Tongue (tissue), 2 donors: ENCODE results near the gene CNDP2. TPM values are rescaled to one million over a fixed set of nuclear protein-coding genes. Genes with fewer than 3 reads are reported as not detected.
"Not testable (repeated sequence)": the region's sequence is repeated elsewhere in the genome, so short reads cannot be mapped to it uniquely, and the experiment has no call there.

Experiments used
- DNase-seq: peaks from one replicate; pipeline ENCODE4 v3.0.0-alpha.2; 2015
- total RNA-seq: library from RNA; depleted of rRNA; stranded (reverse); fragments of >200 nt; gene quantifications from one replicate; pipeline ENCODE4 v1.2.3, GENCODE V29; 2014

Gene CNDP2
- total RNA-seq, 1 donor from 2014 or later = 50.6 TPM

- no peak for DNase-seq
Measured at GRCh38 chr18:74540652-74541421, 44.7 kb downstream of the CNDP2 start.

GRCh38 chr18:74541703-74542555 is 45.8 kb downstream of the CNDP2 start:
- no peak for DNase-seq

- DNase-seq = no peak
Measured at GRCh38 chr18:74544898-74545297, 48.7 kb downstream of the CNDP2 start.

GRCh38 chr18:74546007-74546406 is 49.8 kb downstream of the CNDP2 start:
- DNase-seq = no peak

- no peak for DNase-seq
Measured at GRCh38 chr18:74546751-74547530, 50.8 kb downstream of the CNDP2 start.

- DNase-seq = no peak
Measured at GRCh38 chr18:74547860-74548259, 51.7 kb downstream of the CNDP2 start.

- DNase-seq = no peak
Measured at GRCh38 chr18:74549591-74550104, 53.5 kb downstream of the CNDP2 start.

- DNase-seq = no peak
Measured at GRCh38 chr18:74550886-74551285, 54.7 kb downstream of the CNDP2 start.

- no peak for DNase-seq
Measured at GRCh38 chr18:74551452-74551851, 55.3 kb downstream of the CNDP2 start.

GRCh38 chr18:74551936-74552555 is 55.9 kb downstream of the CNDP2 start:
- DNase-seq = peak; percentile 93

GRCh38 chr18:74556126-74556525 is 60.0 kb downstream of the CNDP2 start:
- no peak for DNase-seq

GRCh38 chr18:74558096-74558495 is 61.9 kb downstream of the CNDP2 start:
- no peak for DNase-seq

GRCh38 chr18:74562131-74562730 is 66.1 kb downstream of the CNDP2 start:
- no peak for DNase-seq

- DNase-seq = no peak
Measured at GRCh38 chr18:74562775-74563174, 66.6 kb downstream of the CNDP2 start.

- DNase-seq = no peak
Measured at GRCh38 chr18:74563999-74564398, 67.8 kb downstream of the CNDP2 start.

- DNase-seq = not testable (repeated sequence)
Measured at GRCh38 chr18:74565164-74565563, 69.0 kb downstream of the CNDP2 start.

GRCh38 chr18:74565993-74566392 is 69.8 kb downstream of the CNDP2 start:
- DNase-seq = not testable (repeated sequence)

- DNase-seq = no peak
Measured at GRCh38 chr18:74567822-74568221, 71.7 kb downstream of the CNDP2 start.

GRCh38 chr18:74569401-74569800 is 73.2 kb downstream of the CNDP2 start:
- no peak for DNase-seq

GRCh38 chr18:74570266-74570665 is 74.1 kb downstream of the CNDP2 start:
- DNase-seq = no peak

- no peak for DNase-seq
Measured at GRCh38 chr18:74571895-74572680, 75.9 kb downstream of the CNDP2 start.
